ENCODE results near the gene G0S2. TPM values are rescaled to one million over a fixed set of nuclear protein-coding genes. Genes with fewer than 3 reads are reported as not detected.

Gene G0S2
- total and polyA plus RNA-seq, 2 of the 8 experiments (the other 6 are each of a cell fraction or from before 2014, with no cell fraction given), result 1.0 to 1.7 TPM

DNA sequence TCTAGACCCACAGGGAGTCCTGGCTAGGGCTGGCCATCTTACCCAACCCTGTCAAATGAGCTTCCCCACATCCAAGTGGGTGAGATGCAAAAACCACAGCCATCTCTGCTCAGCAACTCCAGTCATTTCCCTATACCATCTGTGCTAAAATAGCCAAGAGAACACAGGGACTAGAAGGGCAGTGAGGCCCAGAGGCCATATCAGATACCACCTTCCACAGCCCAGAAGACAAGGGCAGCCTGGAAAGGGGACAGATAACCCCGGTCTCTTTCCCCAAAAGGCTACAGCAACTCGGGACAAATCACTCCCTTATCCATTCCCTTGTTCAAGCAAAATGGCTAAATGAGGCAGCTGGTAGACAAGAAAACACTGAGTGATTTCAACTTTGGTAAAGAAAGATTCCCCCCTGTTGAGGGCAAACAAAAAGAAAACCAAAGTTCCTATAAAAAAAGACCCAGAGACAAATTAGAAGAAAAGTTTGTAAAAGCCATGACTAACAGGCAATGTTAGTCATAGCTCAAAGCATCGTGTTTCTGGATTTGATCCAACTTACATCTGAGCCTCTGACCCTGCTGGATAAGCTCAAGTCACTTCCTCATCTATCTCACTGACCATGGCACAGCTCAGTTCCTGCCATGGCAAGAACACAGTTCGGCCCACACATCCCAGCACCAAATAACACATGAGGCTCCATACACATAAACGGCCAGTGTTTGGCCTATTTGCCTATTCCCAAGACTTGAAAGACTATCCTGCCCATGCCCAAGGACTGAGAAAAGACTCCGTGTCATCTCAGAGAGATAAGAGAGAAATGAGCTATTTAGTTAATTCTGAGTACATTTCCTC lies 26.1 kb upstream of the G0S2 start (continued):
- no peak for TF ChIP-seq RNF2 (IDR thresholded peaks at IDR 0.05; ENCODE audit: borderline replicate concordance, low read depth, low read length, missing control alignments, poor library complexity, severe bottlenecking)
- no peak for TF ChIP-seq EP300 (IDR thresholded peaks at IDR 0.05; ENCODE audit: borderline replicate concordance in 1 of 2, low read depth in 2 of 2, low read length in 2 of 2)
- TF ChIP-seq KDM4A (IDR thresholded peaks at IDR 0.05; ENCODE audit: low read depth, low read length, severe bottlenecking), result no peak
- TF ChIP-seq CBX8 (IDR thresholded peaks at IDR 0.05; ENCODE audit: borderline replicate concordance, low read depth, low read length), result no peak
- no peak for TF ChIP-seq KDM1A (IDR thresholded peaks at IDR 0.05; ENCODE audit: borderline replicate concordance, low read length)
- no peak for TF ChIP-seq BACH1 (IDR thresholded peaks at IDR 0.05; ENCODE audit: low read length)
- no peak for TF ChIP-seq SP4 (IDR thresholded peaks at IDR 0.05; ENCODE audit: low read length)

Measured in H1 (cell line).